Cerebellar nuclear complex (tissue), 1 donor: ENCODE measurements around the gene COMMD1.
A peak's percentile ranks its signal among the peaks of the same experiment; 100 is the strongest.
"Not testable (repeated sequence)": the region's sequence is repeated elsewhere in the genome, so short reads cannot be mapped to it uniquely, and the experiment has no call there.

Experiments used
- DNase-seq, 2 experiments: peaks; one replicate each; lab custom pipeline; 2025; lab: John Stamatoyannopoulos, UW

COMMD1 gene

DNA sequence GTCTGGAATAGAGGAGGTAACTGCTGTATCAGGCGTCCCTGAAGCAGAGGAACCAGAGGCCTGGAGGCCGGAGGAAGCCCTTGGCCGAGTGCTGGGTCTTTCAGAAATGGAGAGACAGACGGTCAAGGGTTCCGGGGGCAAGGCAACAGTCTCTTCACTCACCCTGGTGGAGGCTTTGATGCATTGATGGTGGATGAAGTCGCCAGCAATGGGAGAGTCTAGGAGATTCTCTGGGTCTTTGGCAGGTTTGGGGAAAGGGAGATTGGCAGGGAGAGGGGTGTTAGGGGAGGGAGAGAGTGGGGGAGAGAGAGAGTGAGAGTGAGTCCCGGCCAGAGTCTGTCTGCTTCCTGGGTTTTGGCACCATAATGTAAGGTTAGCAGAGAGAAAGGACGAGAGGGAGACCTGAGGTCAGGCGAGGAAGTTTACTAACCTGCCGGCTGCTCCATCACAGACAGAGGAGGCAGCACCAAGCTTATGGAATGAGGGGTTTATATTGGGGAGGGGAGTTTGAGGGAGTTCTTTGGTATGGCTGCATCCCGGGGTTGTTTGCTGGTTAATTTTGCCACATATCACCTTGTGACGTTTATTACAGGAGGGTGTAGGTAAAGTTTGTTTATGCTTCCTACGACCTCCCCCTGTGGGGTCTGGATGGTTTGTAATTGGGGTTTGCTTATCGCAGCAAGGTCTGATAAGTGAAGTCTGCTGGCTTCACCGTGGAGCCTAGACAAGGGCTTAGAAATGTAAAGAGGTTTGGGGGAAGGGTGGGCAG lies 19.6 kb downstream of the COMMD1 start:
- DNase-seq, result no peak

DNA sequence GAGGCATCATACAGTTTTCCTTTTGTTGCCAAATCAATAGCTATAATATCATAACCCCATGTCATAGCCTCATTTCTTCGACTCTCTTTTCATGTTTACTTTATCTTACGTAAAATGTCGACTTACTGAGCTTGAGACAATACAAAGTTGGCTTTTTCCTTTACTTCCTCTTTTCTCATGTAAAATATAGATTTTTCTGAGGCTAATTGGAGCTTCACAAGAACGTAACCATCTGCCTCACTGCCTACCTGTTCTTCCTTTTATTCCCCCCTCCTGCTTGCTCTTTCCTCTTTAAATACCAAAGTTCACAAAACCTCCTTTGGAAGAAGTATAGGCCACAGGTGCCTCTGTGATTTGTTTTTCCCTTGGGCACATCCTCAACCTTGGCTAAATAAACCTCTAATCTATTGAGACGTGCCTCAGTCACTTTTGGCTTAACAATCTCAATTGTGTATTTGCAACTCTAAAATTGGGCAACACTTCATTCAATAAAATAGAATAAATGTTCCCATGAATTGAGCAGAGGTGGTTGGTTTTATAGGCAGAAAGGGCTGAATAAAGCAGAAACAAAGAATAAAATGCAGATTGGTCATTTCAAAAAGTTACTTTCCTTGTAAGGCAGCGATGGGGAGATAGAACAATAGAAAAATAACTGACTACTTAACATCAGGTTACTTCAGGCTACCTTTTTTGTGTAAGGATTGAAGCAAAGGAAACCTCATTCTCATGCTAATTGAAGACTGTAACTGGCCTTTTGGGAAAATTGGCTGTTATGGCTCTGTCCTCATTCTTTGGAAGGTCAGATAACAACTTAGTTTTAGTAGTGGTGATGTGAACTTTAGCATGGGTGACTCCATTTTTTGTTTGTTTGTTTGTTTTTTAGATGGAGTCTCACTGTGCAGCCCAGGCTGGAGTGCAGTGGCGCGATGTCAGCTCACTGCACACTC lies 21.3 kb downstream of the COMMD1 start:
- DNase-seq, result no peak

DNA sequence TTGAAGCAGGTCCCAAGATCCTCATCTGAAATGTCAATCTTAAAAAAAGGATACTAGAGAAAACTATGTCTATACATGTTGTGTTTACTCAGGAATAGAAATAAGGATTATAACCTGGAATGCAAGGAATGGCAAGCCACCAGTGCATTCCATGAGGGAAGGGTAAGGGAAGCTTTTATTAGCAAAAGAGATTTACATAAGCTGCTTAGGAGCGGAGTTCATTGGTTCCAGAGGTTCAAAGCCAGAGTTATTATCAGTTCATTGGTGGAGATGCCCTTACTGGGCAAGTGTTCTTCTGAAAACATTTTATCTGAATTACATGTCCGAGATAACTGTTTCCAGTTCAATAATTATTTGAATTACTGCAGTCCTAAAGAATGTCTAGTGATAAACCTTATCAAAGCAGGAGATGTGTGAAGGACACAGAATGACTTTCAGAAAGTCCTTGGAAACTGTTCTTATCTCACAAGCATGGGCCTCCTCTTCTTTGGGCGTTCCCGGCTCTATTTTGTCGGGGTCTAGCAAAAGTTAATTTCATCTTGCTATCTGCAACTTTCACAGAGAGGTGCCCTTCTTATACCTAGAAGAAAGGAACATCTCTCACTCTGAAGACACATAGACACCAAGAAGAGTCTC lies 23.5 kb downstream of the COMMD1 start:
- no peak for DNase-seq

DNA sequence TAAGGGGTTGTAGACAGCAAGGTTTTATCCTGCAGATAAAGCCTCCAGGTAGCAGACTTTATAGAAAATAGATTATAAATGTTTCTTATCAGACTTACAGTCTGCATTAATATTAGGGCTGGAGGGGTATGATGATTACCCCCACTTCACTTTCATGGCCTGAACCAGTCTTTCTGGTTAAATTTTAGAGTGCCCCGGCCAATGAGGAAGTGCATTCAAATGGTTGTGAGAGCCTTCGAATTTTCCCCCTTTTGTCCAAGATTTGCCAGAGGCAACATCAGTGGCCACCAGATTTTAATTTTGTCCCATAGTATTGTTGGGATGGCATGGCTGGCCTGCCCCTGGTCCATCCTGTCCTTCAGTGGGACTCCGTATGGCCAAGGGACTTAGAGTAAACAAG lies 31.6 kb downstream of the COMMD1 start:
- no peak for DNase-seq

DNA sequence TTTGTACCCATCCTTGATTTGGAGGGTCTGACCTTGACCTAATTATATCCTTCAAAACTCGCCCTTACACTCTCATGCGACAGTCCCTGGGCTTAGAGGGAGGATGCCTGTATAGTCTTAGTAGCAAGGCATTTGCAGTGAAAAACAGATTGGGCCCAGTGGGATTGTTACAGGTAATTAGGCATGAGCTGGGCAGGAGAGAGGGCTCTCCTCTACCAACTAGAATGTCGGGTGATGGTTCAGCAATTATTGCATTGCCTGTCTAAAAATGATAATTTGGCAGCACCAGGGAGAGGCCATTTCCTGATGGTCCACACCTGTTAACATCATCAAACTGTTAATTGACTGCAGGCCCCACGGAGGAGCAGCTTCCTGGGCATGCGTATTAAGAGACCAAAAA lies 32.4 kb downstream of the COMMD1 start:
- DNase-seq, result peak in 1 of 2 experiments; percentile 40

DNA sequence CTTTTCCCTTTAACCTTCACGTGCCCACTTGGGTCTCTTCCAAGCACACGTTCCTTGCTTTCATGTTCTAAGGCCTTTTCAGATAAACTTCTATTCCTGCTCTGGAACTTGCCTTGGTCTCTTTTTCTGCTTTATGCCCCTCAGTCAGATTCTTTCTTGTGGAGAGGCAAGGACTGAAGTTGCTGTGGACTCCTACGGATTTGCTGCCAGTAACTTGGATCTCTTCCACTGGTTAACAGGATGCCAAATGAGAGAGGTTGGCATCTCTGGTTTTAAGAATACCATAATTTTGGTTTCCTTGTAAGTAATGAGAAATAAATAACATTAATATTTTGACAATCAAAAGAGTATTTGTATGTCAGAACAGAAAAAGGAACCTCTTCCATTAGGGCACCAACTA lies 33.0 kb downstream of the COMMD1 start:
- DNase-seq, result no peak

DNA sequence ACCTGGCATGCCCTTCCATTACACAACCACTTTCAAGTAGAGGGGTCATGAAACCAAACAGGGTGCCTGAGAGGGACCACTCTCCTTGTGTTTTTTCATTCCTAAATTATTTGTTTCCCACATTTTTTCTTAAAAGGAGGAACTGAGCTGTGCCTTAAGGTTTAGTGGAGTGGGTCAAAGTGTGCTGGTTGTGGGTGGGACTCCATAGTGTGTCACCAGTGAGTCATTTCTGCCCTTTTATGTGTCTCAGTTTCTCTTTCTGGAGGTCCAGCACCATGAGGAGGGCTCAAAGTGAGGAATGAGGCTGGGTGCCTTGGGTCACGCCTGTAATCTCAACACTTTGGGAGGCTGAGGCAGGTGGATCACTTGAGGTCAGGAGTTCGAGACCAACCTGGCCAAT lies 37.8 kb downstream of the COMMD1 start:
- no peak for DNase-seq

DNA sequence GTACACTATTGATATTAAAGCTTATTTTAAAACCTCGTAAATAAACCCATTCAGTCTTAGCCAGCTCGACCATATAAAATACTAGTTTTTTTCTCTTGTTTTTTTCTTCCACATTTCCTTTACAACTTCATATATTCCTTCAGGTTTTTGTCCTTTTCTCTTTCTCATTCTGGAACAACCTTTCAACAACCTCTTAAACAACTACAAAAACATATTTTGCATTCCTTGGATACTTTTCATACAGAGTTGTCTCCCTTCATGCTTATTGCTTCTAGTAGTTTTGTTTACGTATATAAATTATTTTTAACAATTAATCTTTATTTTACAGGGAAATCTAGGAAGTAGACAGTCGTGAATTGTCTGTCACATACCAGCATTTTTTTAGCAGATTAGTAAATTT lies 41.2 kb downstream of the COMMD1 start:
- no peak for DNase-seq

DNA sequence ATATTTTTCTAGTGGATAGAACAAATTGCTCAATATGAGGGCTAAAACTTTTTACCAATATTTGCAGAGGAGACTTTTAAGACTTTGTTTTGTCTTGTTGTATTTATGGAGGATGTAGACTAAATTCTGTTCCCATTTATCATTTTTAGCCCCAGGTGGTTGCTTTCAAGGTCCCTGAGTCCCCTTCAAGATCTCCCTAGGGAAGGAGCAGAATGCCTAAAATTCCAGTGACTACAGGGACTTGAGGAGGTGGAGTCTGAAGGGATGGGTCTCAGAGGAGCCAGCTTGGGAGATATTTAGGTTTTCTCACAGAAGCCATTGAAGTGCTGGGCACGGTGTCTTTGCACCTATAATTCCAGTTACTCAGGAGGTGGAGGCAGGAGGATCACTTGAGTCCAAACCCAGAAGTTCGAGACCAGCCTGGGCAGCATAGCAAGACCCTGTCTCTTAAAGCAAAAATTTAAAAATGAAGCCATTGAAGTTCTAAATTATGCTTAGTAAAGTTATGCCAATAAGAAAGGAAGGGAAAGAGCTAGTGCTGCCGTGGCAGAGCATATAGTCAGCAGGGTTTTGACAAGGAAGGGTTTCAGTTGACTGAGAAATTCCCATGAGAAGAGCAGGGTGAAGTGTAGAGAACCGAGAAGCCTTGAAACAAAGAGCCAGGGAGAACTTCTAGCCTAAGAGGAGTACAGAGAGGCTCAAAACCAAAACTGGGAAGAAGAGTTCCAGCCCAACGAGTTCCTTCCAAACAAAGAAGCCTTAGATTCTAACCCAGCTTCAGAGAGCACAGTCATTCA lies 43.4 kb downstream of the COMMD1 start:
- DNase-seq, result no peak

DNA sequence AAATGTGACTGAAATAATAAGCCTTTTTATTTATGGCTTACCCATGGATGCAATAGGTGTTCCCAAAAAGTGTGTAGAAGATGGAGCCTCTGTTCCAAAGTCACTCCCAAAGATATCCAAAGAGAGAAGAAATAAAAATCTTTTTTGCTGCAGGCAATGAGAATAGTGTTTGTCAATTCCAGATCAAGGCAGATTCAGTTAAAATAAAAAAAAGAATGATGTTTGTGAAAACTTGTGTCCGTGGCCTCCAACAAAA lies 43.9 kb downstream of the COMMD1 start:
- DNase-seq, result no peak

DNA sequence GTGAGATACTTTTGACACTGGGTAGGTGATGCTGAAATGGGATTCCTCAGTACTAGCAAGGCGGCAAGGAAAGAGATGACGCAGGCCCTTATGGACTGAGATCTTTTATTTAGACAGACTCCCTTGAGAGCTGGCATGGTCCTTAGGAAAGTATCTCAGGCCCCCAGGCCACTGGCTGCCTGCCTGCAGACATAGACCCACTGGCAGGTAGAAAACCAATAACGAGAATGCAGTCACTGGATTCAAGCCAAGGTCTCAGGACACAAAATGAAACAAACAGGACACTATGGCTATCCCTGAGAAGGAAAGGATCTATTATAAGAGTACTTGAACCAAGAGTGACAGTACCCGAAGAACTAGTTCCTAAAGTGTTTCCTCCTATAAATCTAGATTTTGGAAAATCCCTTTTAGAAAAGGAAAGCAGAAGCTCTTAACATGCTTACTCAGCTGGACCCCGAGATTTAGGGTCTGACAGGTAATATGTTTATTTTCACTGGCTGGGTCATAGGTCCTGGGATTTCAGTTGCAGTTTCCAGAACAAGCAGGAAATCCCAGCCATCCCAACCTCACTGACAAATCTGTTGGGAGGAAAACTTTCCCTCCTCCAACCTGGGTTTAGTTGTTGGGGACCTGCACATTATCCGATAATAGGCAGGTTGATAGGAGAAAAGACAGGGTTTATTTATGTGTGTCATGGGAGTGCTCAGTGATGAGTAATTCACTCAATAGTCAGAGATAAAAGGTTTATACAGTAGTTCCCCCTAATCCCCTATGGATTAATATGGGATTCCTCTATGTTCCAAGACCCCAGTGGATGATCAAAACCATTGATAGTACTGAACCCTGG lies 44.5 kb downstream of the COMMD1 start:
- no peak for DNase-seq

DNA sequence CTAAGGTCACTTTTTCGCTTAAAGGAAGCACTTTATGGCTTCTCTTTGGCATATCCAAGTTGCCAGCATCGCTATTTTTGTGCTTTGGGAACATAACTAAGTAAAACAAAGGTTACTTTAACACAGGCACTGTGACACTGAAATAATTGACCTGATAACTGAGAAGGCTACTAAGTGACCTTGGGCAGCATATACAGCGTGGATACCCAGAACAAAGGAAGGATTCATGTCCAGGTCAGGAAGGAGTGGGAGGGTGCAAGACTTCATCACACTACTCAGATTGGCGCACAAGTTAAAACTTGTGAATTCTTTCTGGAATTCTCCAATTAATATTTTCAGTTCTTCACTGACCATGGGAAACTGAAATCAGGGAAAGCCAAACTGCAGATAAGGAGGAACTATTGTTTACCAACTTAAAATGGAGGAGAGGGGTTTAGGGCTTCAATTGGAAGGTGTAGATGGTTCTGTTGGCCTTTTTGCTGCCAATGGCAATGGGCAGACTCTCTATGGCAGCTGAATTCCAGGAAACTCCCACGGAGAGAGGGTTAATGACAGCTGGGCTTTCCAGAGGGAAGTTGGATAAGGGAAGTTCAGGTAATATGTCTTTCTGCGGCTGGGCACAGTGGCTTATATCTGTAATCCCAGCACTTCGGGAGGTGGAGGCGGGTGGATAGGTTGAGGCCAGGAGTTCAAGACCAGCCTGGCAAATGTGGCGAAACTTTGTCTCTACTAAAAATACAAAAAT lies 45.3 kb downstream of the COMMD1 start:
- DNase-seq, result no peak

DNA sequence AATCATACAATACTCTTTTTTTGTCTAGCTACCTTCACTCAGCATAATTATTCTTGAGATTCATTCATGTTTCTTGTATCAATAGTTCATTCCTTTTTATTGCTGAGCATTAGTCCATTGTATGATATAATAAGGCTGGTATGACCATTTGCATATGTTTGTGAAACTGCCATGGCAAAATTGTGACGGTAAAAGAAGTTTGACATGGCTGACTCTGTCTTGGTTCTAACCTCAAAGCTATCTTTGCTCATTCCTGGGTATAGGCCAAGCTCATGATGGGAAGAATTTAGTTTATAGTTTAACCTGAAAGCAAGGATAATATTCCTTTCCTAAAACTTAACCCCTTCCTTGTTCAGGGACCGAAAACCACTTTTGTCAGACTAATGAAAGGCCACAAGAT lies 46.4 kb downstream of the COMMD1 start:
- no peak for DNase-seq

DNA sequence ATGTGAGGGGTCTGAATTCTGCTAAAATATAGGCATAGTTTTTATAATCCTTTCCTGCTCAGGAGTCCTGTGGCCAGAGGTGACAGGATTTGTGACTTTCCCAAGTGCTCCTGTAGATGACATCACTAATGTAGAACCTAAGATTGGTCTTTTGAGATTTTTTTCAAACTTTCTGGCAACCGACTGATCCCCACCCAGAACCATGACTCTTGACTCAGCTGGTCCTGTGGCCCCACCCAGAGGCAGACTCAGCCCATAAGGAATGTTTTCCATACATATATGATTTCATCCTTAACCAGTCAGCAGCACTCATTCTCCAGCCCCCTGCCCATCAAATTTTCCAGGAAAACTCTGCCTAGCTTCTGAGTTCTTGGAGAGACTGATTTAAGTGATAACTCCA lies 46.8 kb downstream of the COMMD1 start:
- DNase-seq, result no peak

DNA sequence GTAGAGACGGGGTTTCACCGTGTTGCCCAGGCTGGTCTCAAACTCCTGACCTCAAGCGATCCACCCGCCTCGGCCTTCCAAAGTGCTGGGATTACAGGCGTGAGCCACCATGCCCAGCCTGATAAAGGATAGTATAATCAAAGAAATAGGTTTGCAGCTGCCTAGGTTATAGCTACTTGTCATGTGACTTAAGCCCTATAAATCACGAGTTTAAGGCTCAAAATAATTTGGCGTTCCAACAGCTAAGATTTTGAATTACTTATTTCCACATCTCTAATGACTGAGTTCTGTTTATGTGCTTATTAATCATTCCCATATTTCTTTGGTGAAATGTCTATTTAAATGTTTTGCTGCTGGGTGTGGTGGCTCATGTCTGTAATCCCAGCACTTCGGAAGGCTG lies 49.4 kb downstream of the COMMD1 start:
- DNase-seq, result not testable (repeated sequence)

DNA sequence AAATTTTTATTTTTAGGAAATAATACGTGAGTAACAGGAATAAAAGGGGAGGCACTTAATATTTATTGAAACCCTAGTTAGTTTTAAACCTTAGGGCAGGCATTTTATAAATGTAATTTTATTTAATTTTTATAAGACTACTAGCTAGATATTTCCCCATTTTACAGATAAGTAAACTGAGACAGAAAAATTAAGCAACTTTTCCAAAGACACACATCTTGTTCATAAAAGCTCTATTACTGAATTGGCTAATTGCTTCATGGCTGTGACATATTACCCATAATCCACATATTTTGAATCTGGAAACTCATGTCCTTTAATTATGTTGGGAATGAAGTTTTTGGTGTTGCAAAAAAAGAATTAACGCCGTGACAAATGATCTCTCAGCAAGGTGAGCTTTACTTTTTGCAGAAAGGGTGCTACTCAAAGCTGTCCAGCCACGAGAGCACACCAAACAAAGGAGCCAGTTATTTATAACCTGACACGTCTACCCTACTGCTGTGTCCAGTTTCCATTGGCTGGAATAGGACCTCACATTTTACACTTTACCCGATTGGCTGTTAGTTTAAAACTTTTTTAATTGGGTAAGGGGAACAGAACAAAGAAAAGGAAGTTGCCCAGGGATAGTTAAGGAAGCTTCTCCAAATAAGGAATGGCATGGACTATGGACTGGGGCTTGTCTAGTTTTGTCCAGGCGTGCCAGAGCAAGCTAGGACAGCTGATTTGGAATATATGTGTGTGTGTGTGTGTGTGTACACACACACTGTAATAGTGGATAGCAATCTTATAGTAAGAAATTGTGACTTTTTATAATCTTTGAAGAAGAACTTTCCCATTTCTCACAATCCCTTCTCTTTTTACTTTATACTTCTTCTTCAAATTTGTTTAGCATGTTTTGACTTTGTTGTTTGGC lies 54.2 kb downstream of the COMMD1 start:
- no peak for DNase-seq

DNA sequence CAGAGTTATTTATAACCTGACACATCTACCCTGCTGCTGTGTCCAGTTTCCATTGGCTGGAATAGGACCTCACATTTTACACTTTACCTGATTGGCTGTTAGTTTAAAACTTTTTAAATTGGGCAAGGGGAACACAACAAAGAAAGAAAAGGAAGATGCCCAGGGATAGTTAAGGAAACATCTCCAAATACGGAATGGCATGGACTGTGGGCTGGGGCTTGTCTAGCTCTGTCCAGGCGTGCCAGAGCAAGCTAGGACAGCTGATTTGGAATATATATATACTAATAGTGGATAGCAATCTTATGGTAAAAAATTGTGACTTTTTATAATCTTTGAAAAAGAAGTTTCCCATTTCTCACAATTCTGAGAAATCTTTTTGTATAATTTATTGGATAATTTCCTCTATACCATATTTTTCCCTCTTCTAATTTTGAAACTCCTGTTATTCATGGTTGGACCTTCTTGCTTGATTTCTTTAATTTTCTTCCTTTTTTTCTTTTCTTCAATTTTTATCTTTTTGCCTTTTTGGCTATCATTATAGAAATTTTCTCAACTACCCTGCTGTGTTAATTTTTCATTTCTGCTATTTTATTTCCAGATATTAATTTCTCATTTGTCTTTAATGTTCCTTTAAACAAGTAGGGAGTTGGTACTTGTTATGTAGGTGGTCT lies 55.9 kb downstream of the COMMD1 start:
- DNase-seq, result no peak

DNA sequence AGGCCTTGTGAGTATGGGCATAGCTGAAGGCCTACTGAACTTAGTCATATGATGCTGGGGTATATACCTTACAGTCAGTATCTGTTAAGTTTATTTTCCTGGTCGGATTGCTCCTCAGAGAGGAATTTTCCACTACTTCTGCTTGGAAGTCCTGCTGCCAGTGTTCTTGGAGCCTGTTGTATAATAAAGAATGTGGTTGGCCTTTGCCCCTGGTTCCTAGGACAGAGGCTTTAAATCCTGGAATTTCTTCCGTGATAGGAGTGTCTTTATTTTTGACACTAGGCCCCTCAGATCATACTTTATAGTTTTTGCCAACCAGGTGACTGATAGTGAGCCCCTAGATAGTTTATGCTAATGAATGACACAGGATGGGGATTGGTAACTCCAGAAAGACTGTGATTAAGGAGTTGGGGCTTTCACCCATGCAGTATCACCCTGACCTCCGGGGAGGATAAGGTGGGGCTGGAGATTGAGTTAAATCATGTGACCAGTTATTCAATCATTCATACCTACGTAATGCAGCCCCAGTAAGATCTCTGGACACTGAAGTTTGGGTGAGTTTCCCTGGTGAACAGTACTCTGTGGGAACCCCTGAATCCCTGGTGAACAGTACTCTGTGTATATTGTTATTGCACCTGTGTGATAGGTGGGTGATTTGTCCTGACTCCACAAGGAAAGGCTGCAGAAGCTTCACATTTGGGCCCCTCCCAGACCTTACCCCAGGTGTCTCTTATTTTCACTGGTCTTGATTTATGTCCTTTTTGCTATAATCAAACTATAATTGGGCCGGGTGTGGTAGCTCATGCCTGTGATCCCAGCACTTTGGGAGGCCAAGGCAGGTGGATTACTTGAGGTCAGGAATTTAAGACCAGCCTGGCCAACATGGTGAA lies 56.9 kb downstream of the COMMD1 start:
- no peak for DNase-seq
